GM23248 (cell line): ENCODE data around the gene PFN3.

ENCODE experiments used
- EZH2 ChIP-seq: fragments of 200-600 bp; sonication (generic); IDR thresholded peaks from 2 replicates; pipeline ENCODE4 v1.6.1; 2018; ENCODE audit warnings: antibody characterized with exemption, mild to moderate bottlenecking; ENCODE audit not compliant: insufficient read depth, poor library complexity, severe bottlenecking
- EZH2phosphoT487 ChIP-seq: fragments of 200-600 bp; sonication (generic); IDR thresholded peaks from 2 replicates; pipeline ENCODE4 v1.6.1; 2018; ENCODE audit warnings: antibody characterized with exemption, moderate library complexity, mild to moderate bottlenecking, low read depth; ENCODE audit not compliant: insufficient read depth

GRCh38 chr5:177356746-177357145, 43.7 kb downstream of the PFN3 start:
- TF ChIP-seq EZH2phosphoT487, result no peak
- no peak for TF ChIP-seq EZH2
